ENCODE measurements around the gene MRPS18A.
A peak's percentile ranks its signal among the peaks of the same experiment; 100 is the strongest.
"Not testable (repeated sequence)": the region's sequence is repeated elsewhere in the genome, so short reads cannot be mapped to it uniquely, and the experiment has no call there.

Gene MRPS18A

GRCh38 chr6:43671011-43671800 lies 16.4 kb downstream of the MRPS18A start:
- DNase-seq (ENCODE audit: low read depth in 2 of 2): no peak

- DNase-seq (ENCODE audit: low read depth in 2 of 2): no peak
Observed at GRCh38 chr6:43670623-43670986, 17.0 kb downstream of the MRPS18A start.

GRCh38 chr6:43669922-43670622 lies 17.5 kb downstream of the MRPS18A start:
- peak in 1 of 2 donors; percentile 23 for DNase-seq (ENCODE audit: low read depth in 2 of 2)

- DNase-seq (ENCODE audit: low read depth in 2 of 2): no peak
Observed at GRCh38 chr6:43669050-43669921, 18.3 kb downstream of the MRPS18A start.

GRCh38 chr6:43668151-43669028 lies 19.2 kb downstream of the MRPS18A start:
- peak; percentile 28 to 39 for DNase-seq (ENCODE audit: low read depth in 2 of 2)

- DNase-seq (ENCODE audit: low read depth in 2 of 2): peak; percentile 77 to 89
Observed at GRCh38 chr6:43667245-43668150, 20.1 kb downstream of the MRPS18A start.

GRCh38 chr6:43666196-43666920 lies 21.2 kb downstream of the MRPS18A start:
- no peak for DNase-seq (ENCODE audit: low read depth in 2 of 2)

- no peak for DNase-seq (ENCODE audit: low read depth in 2 of 2)
Observed at GRCh38 chr6:43665376-43665775, 22.2 kb downstream of the MRPS18A start.

- DNase-seq (ENCODE audit: low read depth in 2 of 2): not testable (repeated sequence)
Observed at GRCh38 chr6:43662948-43663347, 24.6 kb downstream of the MRPS18A start.

GRCh38 chr6:43658161-43658560 lies 29.4 kb downstream of the MRPS18A start:
- DNase-seq (ENCODE audit: low read depth in 2 of 2): no peak

GRCh38 chr6:43657221-43657802 lies 30.3 kb downstream of the MRPS18A start:
- no peak for DNase-seq (ENCODE audit: low read depth in 2 of 2)

- not testable (repeated sequence) for DNase-seq (ENCODE audit: low read depth in 2 of 2)
Observed at GRCh38 chr6:43652822-43653221, 34.8 kb downstream of the MRPS18A start.

GRCh38 chr6:43648248-43648647 lies 39.3 kb downstream of the MRPS18A start:
- DNase-seq (ENCODE audit: low read depth in 2 of 2): no peak

GRCh38 chr6:43647613-43648012 lies 40.0 kb downstream of the MRPS18A start:
- no peak for DNase-seq (ENCODE audit: low read depth in 2 of 2)

GRCh38 chr6:43645613-43645964 lies 42.0 kb downstream of the MRPS18A start:
- no peak for DNase-seq (ENCODE audit: low read depth in 2 of 2)

GRCh38 chr6:43644940-43645612 lies 42.5 kb downstream of the MRPS18A start, which contains the start of gene RSPH9:
Gene RSPH9 (plus strand): TSS chr6:43645036. CDS start chr6:43645099, 63 bp downstream.
- peak; percentile 60 to 61 for DNase-seq (ENCODE audit: low read depth in 2 of 2)

- no peak for DNase-seq (ENCODE audit: low read depth in 2 of 2)
Observed at GRCh38 chr6:43639984-43640800, 47.4 kb downstream of the MRPS18A start.

- no peak for DNase-seq (ENCODE audit: low read depth in 2 of 2)
Observed at GRCh38 chr6:43636308-43636659, 51.3 kb downstream of the MRPS18A start.

All from stimulated activated CD4-positive, alpha-beta T cell treated with anti-CD3 and anti-CD28 coated beads, Interleukin-4, amount 100 ng/mL, for 48 hours (primary cell).